Erythroblast (primary cell): ENCODE results near the gene GAA.

Experiments
- GATA1 ChIP-seq: IDR thresholded peaks from 2 replicates; pipeline ENCODE4 v1.6.1; 2011; ENCODE audit warnings: low read depth, mild to moderate bottlenecking, control low read depth, low read length, moderate library complexity
- POLR2A ChIP-seq: IDR thresholded peaks from 2 replicates; pipeline ENCODE4 v1.6.1; 2011; ENCODE audit warnings: mild to moderate bottlenecking, low read length

DNA sequence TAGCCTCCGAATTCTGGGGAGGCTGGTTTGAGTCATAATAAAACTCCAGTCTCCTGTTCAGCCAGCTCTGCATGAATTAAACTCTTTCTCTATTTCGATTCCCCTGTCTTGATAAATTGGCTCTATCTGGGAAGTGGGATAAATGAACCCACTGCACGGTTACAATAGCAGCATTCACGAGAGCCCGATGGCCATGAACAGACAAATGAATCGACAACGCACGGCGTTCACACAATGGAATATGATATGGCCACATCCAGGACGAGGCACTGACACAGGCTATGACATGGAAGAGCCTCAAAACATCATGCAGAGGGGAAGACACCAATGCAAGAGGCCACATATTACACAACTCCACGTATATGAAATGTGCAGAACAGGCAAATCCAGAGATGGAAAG is 62.8 kb downstream of the GAA start:
- no peak for TF ChIP-seq POLR2A
- no peak for TF ChIP-seq GATA1
